WERI-Rb-1 (cell line): ENCODE results near the gene INSL6.

Experiments
- DNase-seq: peaks from one replicate; pipeline ENCODE4 v3.0.0-alpha.2; 2020
- H3K27ac ChIP-seq: fragments of 250-450 bp; sonication (Bioruptor Pico); 2 replicates; pipeline ENCODE4 v1.5.1; 2020; ENCODE audit warnings: mild to moderate bottlenecking, moderate library complexity
- H3K27me3 ChIP-seq: fragments of 250-450 bp; sonication (Bioruptor Pico); 2 replicates; pipeline ENCODE4 v1.5.1; 2021; ENCODE audit warnings: mild to moderate bottlenecking, low read depth, moderate library complexity; ENCODE audit not compliant: insufficient read depth, severe bottlenecking
- H3K36me3 ChIP-seq: fragments of 250-450 bp; sonication (Bioruptor Pico); 2 replicates; pipeline ENCODE4 v1.5.1; 2020; ENCODE audit warnings: mild to moderate bottlenecking, moderate library complexity
- H3K4me3 ChIP-seq: 2 replicates; pipeline ENCODE4 v1.5.1; 2011; ENCODE audit warnings: low read depth, mild to moderate bottlenecking, control low read depth, low read length
- H3K9me3 ChIP-seq: fragments of 250-450 bp; sonication (Bioruptor Pico); 2 replicates; pipeline ENCODE4 v1.5.1; 2021; ENCODE audit warnings: mild to moderate bottlenecking, moderate library complexity; ENCODE audit not compliant: severe bottlenecking
- TF ChIP-seq, protein P1 (sequence below): IDR thresholded peaks from 2 replicates; pipeline ENCODE4 v1.5.1; 2011; ENCODE audit warnings: low read depth, mild to moderate bottlenecking, control low read depth, inconsistent platforms, low read length

Gene INSL6, protein sequence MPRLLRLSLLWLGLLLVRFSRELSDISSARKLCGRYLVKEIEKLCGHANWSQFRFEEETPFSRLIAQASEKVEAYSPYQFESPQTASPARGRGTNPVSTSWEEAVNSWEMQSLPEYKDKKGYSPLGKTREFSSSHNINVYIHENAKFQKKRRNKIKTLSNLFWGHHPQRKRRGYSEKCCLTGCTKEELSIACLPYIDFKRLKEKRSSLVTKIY

DNA sequence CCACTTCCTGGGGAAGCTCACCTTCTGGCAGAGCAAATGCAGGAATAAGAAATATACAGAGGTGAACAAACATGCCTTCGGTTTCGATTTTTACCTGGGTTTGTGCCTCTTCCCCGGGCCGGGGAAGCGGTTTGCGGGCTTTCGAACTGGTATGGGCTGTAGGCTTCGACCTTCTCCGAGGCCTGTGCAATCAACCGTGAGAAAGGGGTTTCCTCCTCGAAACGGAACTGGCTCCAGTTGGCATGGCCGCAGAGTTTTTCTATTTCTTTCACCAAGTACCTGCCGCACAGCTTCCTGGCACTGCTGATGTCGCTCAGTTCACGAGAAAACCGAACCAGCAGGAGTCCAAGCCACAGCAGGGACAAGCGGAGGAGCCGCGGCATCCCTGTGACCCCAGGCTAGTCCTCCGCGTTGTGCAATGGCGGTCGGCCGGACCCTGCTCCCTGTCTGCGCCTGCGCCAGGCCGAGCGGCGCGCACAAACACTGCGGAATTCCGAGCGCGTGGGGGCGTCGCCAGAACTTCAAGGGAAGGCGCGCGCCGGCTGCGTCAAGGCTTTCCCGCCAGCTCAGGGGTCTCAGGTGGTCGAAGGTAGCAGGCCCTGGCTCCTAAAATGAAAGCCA is at the start of gene INSL6:
INSL6 (minus strand) TSS at position 420 of the 621 bp plus-strand sequence; CDS start at position 383, 37 bp downstream.
- DNase-seq = no peak
- H3K27ac ChIP-seq = no peak within 1 kb of the TSS
- no peaks in the 10 kb centered on the region for H3K9me3 ChIP-seq
- no peaks in the 10 kb centered on the region for H3K36me3 ChIP-seq
- H3K4me3 ChIP-seq = no peak within 1 kb of the TSS
- no peaks in the 10 kb centered on the region for H3K27me3 ChIP-seq
- TF ChIP-seq, protein P1, sequence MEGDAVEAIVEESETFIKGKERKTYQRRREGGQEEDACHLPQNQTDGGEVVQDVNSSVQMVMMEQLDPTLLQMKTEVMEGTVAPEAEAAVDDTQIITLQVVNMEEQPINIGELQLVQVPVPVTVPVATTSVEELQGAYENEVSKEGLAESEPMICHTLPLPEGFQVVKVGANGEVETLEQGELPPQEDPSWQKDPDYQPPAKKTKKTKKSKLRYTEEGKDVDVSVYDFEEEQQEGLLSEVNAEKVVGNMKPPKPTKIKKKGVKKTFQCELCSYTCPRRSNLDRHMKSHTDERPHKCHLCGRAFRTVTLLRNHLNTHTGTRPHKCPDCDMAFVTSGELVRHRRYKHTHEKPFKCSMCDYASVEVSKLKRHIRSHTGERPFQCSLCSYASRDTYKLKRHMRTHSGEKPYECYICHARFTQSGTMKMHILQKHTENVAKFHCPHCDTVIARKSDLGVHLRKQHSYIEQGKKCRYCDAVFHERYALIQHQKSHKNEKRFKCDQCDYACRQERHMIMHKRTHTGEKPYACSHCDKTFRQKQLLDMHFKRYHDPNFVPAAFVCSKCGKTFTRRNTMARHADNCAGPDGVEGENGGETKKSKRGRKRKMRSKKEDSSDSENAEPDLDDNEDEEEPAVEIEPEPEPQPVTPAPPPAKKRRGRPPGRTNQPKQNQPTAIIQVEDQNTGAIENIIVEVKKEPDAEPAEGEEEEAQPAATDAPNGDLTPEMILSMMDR = no peak

DNA sequence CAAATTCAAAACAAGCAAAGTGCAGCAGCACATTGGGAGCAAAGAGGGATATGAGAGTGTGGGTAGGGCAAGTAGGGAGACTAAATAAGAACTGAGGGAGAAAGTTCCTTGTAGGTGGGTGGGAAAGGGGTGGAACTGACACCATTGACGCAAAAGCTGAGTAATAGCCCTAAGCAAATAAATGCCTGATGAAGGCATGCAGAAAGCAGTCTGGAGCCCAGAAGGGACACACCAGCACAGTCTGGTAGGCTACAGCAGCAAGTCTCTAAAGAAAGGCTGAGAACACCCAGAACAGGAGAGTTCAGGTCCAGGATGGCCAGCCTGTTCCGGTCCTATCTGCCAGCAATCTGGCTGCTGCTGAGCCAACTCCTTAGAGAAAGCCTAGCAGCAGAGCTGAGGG is 45.8 kb upstream of the INSL6 start, which contains the start of gene INSL4:
INSL4 (plus strand) TSS at position 208 of the 400 bp plus-strand sequence; CDS start at position 313, 105 bp downstream.
- no peaks in the 10 kb centered on the region for H3K27me3 ChIP-seq
- H3K27ac ChIP-seq = no peak within 1 kb of the TSS
- H3K4me3 ChIP-seq = no peak within 1 kb of the TSS
- TF ChIP-seq, protein P1 = no peak
- H3K36me3 ChIP-seq = no peaks in the 10 kb centered on the region
- no peaks in the 10 kb centered on the region for H3K9me3 ChIP-seq
- DNase-seq = no peak

DNA sequence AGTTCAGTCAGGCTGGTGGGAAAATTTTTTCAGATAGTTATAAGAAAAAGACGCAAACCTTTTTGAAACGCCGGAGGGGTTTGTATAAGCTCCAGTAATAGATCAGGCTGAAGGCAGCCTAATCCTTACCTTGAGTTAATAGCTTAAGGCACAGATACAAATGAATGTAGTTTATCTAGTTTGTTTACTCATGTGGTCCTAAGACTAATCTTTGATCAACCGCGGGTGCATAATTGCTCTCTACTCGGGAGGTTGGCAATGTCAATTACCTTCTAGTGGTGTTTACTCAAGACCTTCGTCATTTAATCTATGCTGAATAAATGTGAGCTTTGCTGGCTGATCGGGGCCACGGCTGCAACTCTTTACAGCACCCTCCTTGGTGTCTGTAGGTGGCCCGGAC is 45.1 kb upstream of the INSL6 start:
- H3K36me3 ChIP-seq = no peaks in the 10 kb centered on the region
- no peak overlapping the region for H3K4me3 ChIP-seq
- H3K27me3 ChIP-seq = no peaks in the 10 kb centered on the region
- H3K27ac ChIP-seq = no peak overlapping the region
- DNase-seq = no peak
- TF ChIP-seq, protein P1 = no peak
- H3K9me3 ChIP-seq = no peaks in the 10 kb centered on the region

- no peak for DNase-seq
- Histone ChIP-seq H3K27me3 (no peaks in the 10 kb centered on the region), H3K27ac (no peak overlapping the region), H3K9me3 (no peaks in the 10 kb centered on the region), H3K36me3 (no peaks in the 10 kb centered on the region), H3K4me3 (no peak overlapping the region)
- TF ChIP-seq, protein P1 = no peak
These were observed 19.6 kb upstream of the INSL6 start for GRCh38 chr9:5205071-5205470.

GRCh38 chr9:5195463-5195862 is 10.0 kb upstream of the INSL6 start:
- Histone ChIP-seq H3K27ac (no peak overlapping the region), H3K4me3 (no peak overlapping the region), H3K9me3 (no peaks in the 10 kb centered on the region), H3K27me3 (no peaks in the 10 kb centered on the region), H3K36me3 (no peaks in the 10 kb centered on the region)
- DNase-seq = no peak
- TF ChIP-seq, protein P1 = no peak
